Retinal pigment epithelial cell (primary cell): Measurements from ENCODE around the gene S100Z.

Source experiments
- DNase-seq: peaks from one replicate; pipeline ENCODE4 v3.0.0-alpha.2; 2010; ENCODE audit warnings: low read depth
- H3K4me3 ChIP-seq: 2 replicates; pipeline ENCODE4 v1.5.1; 2011; ENCODE audit warnings: mild to moderate bottlenecking, low read length, control low read depth, moderate library complexity
- CTCF ChIP-seq: conservative IDR thresholded peaks from 2 replicates; pipeline ENCODE4 v1.5.1; 2011; ENCODE audit warnings: low read depth, low read length, control low read depth, inconsistent platforms

Gene S100Z

DNA sequence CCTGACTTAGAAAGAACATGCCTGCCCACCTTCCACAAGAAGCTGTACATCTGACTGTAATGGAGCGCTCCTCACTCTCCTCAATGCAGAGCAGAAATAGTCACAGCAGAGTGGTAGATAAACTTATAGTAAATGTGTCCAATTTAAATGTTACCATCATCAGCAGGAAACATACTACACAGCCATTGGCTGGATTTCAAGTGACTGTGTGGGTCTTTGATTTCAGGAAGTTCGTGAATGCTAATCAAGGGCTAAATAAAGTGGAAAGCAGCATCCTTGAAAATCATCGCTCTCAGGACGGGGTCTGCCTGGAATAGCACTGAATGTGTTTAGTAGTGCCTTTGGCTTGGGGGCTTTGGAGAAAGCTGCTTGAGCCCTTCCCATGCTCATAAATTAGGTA, 70.7 kb downstream of the S100Z start:
- TF ChIP-seq CTCF, result no peak
- H3K4me3 ChIP-seq, result no peak overlapping the region
- DNase-seq, result no peak

- H3K4me3 ChIP-seq, result no peak overlapping the region
- no peak for DNase-seq
- no peak for TF ChIP-seq CTCF
These were observed 76.7 kb downstream of the S100Z start for GRCh38 chr5:76926329-76927105.

GRCh38 chr5:76927961-76928360, 78.1 kb downstream of the S100Z start:
- DNase-seq, result no peak
- TF ChIP-seq CTCF, result no peak
- H3K4me3 ChIP-seq, result no peak overlapping the region

DNA sequence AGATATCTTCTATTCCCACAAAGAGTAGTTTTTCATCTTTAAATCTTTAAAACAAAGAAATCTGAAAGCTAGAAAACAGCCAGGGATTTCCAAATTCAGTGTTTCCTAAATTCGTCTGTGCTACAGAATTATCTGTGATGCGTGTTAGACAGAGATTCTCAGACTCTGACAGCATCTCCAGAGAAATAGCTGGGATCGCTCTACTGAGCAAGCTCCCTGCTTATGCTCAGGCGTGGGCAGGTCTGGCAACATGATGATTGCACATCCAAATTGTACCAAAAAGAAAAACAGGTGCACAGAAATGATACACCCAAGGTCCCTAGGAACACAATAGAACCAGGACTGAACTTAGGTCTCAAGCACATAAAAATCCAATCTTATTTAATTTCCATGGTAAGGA, 80.3 kb downstream of the S100Z start:
- TF ChIP-seq CTCF, result no peak
- no peak overlapping the region for H3K4me3 ChIP-seq
- no peak for DNase-seq

DNA sequence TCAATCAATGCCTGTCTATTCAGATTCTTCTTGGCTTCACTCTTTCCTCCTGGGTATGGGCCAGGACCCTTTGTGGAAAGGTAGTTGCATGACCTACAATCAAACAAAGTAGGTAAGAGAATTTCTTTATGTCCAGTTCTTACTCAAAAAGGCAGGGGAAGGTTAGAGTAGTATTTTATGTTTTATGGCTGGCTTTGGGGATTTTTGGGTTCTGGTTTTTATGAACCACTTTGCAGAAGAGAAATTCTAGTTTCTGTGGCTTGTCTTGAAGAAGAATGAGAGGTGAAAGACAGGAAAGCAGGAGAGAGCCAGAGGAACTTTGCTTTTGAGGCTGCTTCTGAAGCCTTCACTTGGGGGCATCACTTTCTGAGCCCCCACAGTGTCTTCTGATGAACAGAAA, 88.4 kb downstream of the S100Z start:
- TF ChIP-seq CTCF, result no peak
- DNase-seq, result no peak
- H3K4me3 ChIP-seq, result no peak overlapping the region

DNA sequence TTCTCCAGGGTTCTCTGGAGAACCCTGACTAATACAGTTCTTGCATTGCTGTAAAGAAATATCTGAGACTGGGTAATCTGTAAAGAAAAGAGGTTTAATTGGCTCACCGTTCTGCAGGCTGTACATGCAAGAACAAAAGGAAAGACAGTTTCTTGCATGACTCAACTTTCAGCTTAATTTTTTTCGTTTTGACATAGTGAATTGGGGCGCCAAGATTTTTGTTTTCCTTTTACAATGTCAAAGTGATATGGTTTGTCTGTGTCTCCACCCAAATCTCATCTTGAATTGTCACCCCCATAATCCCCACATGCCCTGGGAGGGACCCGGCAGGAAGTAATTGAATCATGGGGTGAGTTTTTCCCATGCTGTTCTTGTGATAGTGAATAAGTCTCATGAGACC, 91.2 kb downstream of the S100Z start:
- H3K4me3 ChIP-seq, result no peak overlapping the region
- no peak for TF ChIP-seq CTCF
- no peak for DNase-seq

DNA sequence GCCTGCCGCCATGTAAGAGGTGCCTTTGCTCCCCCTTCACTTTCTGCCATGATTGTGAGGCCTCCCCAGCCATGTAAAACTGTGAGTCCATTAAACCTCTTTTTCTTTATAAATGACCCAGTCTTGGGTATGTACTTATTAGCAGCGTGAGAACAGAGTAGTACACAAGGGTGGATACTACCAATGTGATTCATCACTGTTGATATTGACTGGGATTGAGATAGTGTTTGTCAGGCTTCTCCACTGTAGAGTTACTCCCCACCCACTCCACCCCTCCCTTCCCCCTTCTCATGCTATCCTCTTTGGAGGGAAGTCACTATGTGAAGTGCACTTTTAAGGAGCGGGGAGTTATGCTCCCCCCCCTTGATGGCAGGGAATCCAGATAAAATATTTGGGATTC, 91.6 kb downstream of the S100Z start:
- TF ChIP-seq CTCF, result no peak
- H3K4me3 ChIP-seq, result no peak overlapping the region
- no peak for DNase-seq
